Progenitor cell of endocrine pancreas (in vitro differentiated cells): Measurements from ENCODE around the gene UBLCP1. TPM values are rescaled to one million over a fixed set of nuclear protein-coding genes. Genes with fewer than 3 reads are reported as not detected.

Experiments
- DNase-seq: peaks from one replicate; pipeline ENCODE4 v3.0.0; 2021; ENCODE audit warnings: low spot score; ENCODE audit not compliant: unreplicated experiment
- H3K27ac Mint-ChIP-seq: 2 replicates; pipeline ENCODE4 v1.8.0; 2021; ENCODE audit warnings: mild to moderate bottlenecking, moderate library complexity, mixed read lengths
- H3K27me3 Mint-ChIP-seq: 2 replicates; pipeline ENCODE4 v1.8.0; 2021; ENCODE audit warnings: mixed read lengths
- H3K36me3 Mint-ChIP-seq: 2 replicates; pipeline ENCODE4 v1.8.0; 2022; ENCODE audit warnings: mixed read lengths; ENCODE audit not compliant: insufficient read depth
- H3K4me1 Mint-ChIP-seq: 2 replicates; pipeline ENCODE4 v1.8.0; 2021; ENCODE audit warnings: low read depth, mixed read lengths
- H3K4me3 Mint-ChIP-seq: 2 replicates; pipeline ENCODE4 v1.8.0; 2021; ENCODE audit warnings: low read depth, mild to moderate bottlenecking, moderate library complexity, mixed read lengths
- H3K9me3 Mint-ChIP-seq: 2 replicates; pipeline ENCODE4 v1.8.0; 2021; ENCODE audit warnings: low read depth, mixed read lengths
- CTCF ChIP-seq: fragments of 200-600 bp; sonication (generic); IDR thresholded peaks from one replicate; pipeline ENCODE4 v1.5.0; 2021; ENCODE audit warnings: antibody characterized with exemption, mild to moderate bottlenecking; ENCODE audit not compliant: unreplicated experiment
- total RNA-seq: library from RNA; stranded (reverse); gene quantifications from 2 replicates; pipeline ENCODE4 v1.2.1, GENCODE V29; 2021

The UBLCP1 gene
- total RNA-seq, 1 donor from 2014 or later: 29.7 TPM

GRCh38 chr5:159241946-159242552 lies 21.0 kb upstream of the UBLCP1 start:
- Mint-ChIP-seq H3K36me3 (no peaks in the 10 kb centered on the region), H3K27me3 (peaks cover 13% of the 10 kb centered on the region)

GRCh38 chr5:159242656-159243055 lies 20.4 kb upstream of the UBLCP1 start:
- no peak overlapping the region for H3K4me3 Mint-ChIP-seq
- no peak overlapping the region for H3K27ac Mint-ChIP-seq
- H3K27me3 Mint-ChIP-seq: peaks cover 17% of the 10 kb centered on the region
- H3K36me3 Mint-ChIP-seq: no peaks in the 10 kb centered on the region
- H3K9me3 Mint-ChIP-seq: no peaks in the 10 kb centered on the region
- no peak for TF ChIP-seq CTCF
- H3K4me1 Mint-ChIP-seq: no peaks in the 10 kb centered on the region
- no peak for DNase-seq

More at GRCh38 chr5:159241946-159242552, 21.0 kb upstream of the UBLCP1 start:
- Mint-ChIP-seq H3K9me3 (no peaks in the 10 kb centered on the region), H3K4me1 (no peaks in the 10 kb centered on the region), H3K4me3 (no peak overlapping the region), H3K27ac (no peak overlapping the region)
- no peak for DNase-seq
- no peak for TF ChIP-seq CTCF

GRCh38 chr5:159243385-159243784 lies 19.7 kb upstream of the UBLCP1 start:
- no peak overlapping the region for H3K4me3 Mint-ChIP-seq
- H3K36me3 Mint-ChIP-seq: no peaks in the 10 kb centered on the region
- H3K27me3 Mint-ChIP-seq: peaks cover 21% of the 10 kb centered on the region
- no peaks in the 10 kb centered on the region for H3K4me1 Mint-ChIP-seq
- DNase-seq: no peak
- TF ChIP-seq CTCF: no peak
- no peak overlapping the region for H3K27ac Mint-ChIP-seq
- H3K9me3 Mint-ChIP-seq: no peaks in the 10 kb centered on the region

- no peak for DNase-seq
- H3K27ac Mint-ChIP-seq: no peak overlapping the region
- no peak for TF ChIP-seq CTCF
- H3K4me1 Mint-ChIP-seq: no peaks in the 10 kb centered on the region
- no peaks in the 10 kb centered on the region for H3K36me3 Mint-ChIP-seq
- no peak overlapping the region for H3K4me3 Mint-ChIP-seq
- H3K9me3 Mint-ChIP-seq: no peaks in the 10 kb centered on the region
- peaks cover 29% of the 10 kb centered on the region for H3K27me3 Mint-ChIP-seq
Observed at GRCh38 chr5:159244163-159244562, 18.9 kb upstream of the UBLCP1 start.

GRCh38 chr5:159244890-159245289 lies 18.2 kb upstream of the UBLCP1 start:
- H3K27me3 Mint-ChIP-seq: peaks cover 31% of the 10 kb centered on the region
- no peaks in the 10 kb centered on the region for H3K36me3 Mint-ChIP-seq
- no peak overlapping the region for H3K4me3 Mint-ChIP-seq
- no peak overlapping the region for H3K27ac Mint-ChIP-seq
- H3K9me3 Mint-ChIP-seq: no peaks in the 10 kb centered on the region
- H3K4me1 Mint-ChIP-seq: no peaks in the 10 kb centered on the region
- TF ChIP-seq CTCF: no peak
- DNase-seq: no peak
